Kidney (tissue), 14 donors: ENCODE data around the gene CDC5L. TPM values are rescaled to one million over a fixed set of nuclear protein-coding genes. Genes with fewer than 3 reads are reported as not detected.

ENCODE experiments used
- DNase-seq, 5 donors: peaks; one replicate each; pipeline ENCODE4 v3.0.0-alpha.2; 2013 to 2020
- FAIRE-seq: peaks from 2 replicates; lab custom pipeline; 2012; peaks lifted over from hg19 to GRCh38; lab: Jason Lieb, UNC
- H3K27ac ChIP-seq, 2 donors: one replicate each; pipeline ENCODE4 v1.7.0; 2013; ENCODE audit warnings: low read depth in 2 of 2, low read length in 2 of 2, inconsistent platforms in 1 of 2
- H3K27me3 ChIP-seq: one replicate; pipeline ENCODE4 v1.7.1; 2013; ENCODE audit warnings: low read length, inconsistent platforms; ENCODE audit not compliant: control insufficient read depth, insufficient read depth
- H3K36me3 ChIP-seq, 3 donors: one replicate each; pipeline versions ENCODE4 v1.7.0 to v1.7.1; 2013; ENCODE audit warnings: low read length in 3 of 3, control low read depth in 1 of 3, inconsistent platforms in 1 of 3; ENCODE audit not compliant: insufficient read depth in 3 of 3, control insufficient read depth in 2 of 3
- H3K4me1 ChIP-seq, 3 donors: one replicate each; pipeline versions ENCODE4 v1.7.0 to v1.7.1; 2013; ENCODE audit warnings: low read length in 3 of 3, inconsistent platforms in 1 of 3, low read depth in 1 of 3; ENCODE audit not compliant: control insufficient read depth in 2 of 3, insufficient read depth in 2 of 3
- H3K4me3 ChIP-seq, 3 donors: one replicate each; pipeline versions ENCODE4 v1.7.0 to v1.8.1; 2013; ENCODE audit warnings: low read length in 3 of 3, control low read depth in 1 of 3, inconsistent platforms in 1 of 3
- H3K9ac ChIP-seq, 3 donors: one replicate each; pipeline versions ENCODE4 v1.7.0 to v1.7.1; 2013; ENCODE audit warnings: low read length in 3 of 3, control low read depth in 1 of 3, inconsistent platforms in 1 of 3
- H3K9me3 ChIP-seq, 3 donors: one replicate each; pipeline versions ENCODE4 v1.7.0 to v1.7.1; 2013; ENCODE audit warnings: low read length in 3 of 3, control low read depth in 1 of 3, inconsistent platforms in 1 of 3; ENCODE audit not compliant: control insufficient read depth in 2 of 3, insufficient read depth in 1 of 3
- intact Hi-C: fragments of 100-400 bp; cut with DNase I; formaldehyde crosslinking; loops from one replicate; pipeline ENCODE4 v1.11.1; 2022
- polyA plus RNA-seq: library from polyadenylated mRNA; stranded (reverse); fragments of 350-450 nt; fragmentation: Illumina TruSeq; extraction: RNeasy Lipid Tissue Mini Kit (QIAGEN cat#74804); gene quantifications from one replicate; pipeline ENCODE4 v1.2.3, GENCODE V29; 2014; ENCODE audit warnings: low read depth, low replicate concordance; ENCODE audit not compliant: insufficient read depth
- total RNA-seq: library from RNA; stranded (reverse); fragmentation: NEBNext Ultra II Directional; extraction: Animal tissue kit (Norgen Biotek cat#: 25700); gene quantifications from one replicate; pipeline ENCODE4 v1.2.1, GENCODE V29; 2021
- TF ChIP-seq, protein P1 (sequence below): IDR thresholded peaks from 3 replicates; pipeline ENCODE4 v1.5.1; 2012; ENCODE audit warnings: mild to moderate bottlenecking, moderate library complexity, borderline replicate concordance; ENCODE audit not compliant: insufficient read depth; ENCODE audit errors: extremely low read depth
- donor health status: control.
- donor health status: control.
- donor health status: control.
- donor health status: control.
- donor health status: control.
- donor health status: DM: yes; HTN: yes; CAD: no.
- donor health status: Normal renal cell carcinoma (clear cell type).

The CDC5L gene
- total and polyA plus RNA-seq, 2 donors from 2014 or later: 7.6 to 17.6 TPM

- no peaks in the 10 kb centered on the region for H3K27me3 ChIP-seq
- no peaks in the 10 kb centered on the region for H3K36me3 ChIP-seq
- H3K27ac ChIP-seq: no peak overlapping the region
- FAIRE-seq (no peak), DNase-seq (no peak)
- TF ChIP-seq, protein P1, sequence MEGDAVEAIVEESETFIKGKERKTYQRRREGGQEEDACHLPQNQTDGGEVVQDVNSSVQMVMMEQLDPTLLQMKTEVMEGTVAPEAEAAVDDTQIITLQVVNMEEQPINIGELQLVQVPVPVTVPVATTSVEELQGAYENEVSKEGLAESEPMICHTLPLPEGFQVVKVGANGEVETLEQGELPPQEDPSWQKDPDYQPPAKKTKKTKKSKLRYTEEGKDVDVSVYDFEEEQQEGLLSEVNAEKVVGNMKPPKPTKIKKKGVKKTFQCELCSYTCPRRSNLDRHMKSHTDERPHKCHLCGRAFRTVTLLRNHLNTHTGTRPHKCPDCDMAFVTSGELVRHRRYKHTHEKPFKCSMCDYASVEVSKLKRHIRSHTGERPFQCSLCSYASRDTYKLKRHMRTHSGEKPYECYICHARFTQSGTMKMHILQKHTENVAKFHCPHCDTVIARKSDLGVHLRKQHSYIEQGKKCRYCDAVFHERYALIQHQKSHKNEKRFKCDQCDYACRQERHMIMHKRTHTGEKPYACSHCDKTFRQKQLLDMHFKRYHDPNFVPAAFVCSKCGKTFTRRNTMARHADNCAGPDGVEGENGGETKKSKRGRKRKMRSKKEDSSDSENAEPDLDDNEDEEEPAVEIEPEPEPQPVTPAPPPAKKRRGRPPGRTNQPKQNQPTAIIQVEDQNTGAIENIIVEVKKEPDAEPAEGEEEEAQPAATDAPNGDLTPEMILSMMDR: no peak
- H3K9ac ChIP-seq: no peak overlapping the region
- intact Hi-C loops: no loop called here
- H3K4me3 ChIP-seq: no peak overlapping the region
- H3K4me1 ChIP-seq: no peaks in the 10 kb centered on the region
- no peaks in the 10 kb centered on the region for H3K9me3 ChIP-seq
Measured at GRCh38 chr6:44493593-44493992, 106.1 kb downstream of the CDC5L start.

DNA sequence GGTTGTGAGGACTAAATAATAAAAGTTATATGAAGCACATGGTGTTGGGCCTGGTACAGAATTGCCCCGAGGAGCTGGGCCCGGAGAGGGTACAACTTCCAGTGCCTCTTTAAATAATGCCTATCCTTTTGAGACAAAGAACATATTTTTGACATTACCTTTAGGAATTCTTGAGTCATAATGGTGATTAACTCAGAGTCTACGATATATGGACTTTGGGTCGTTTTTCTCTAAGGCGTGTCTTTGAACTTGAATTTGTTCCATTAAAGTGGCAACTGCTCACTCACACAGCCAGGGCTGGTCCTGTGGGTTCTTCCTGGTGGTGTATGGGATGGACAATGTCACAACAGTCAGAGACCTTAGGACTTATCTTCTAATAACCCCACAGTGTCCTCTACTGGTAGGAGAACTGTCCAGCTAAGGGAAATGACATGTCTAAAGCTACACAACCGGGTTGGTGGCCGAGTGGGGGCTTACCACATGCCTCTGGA lies 106.5 kb downstream of the CDC5L start:
- TF ChIP-seq, protein P1: no peak
- H3K36me3 ChIP-seq: no peaks in the 10 kb centered on the region
- intact Hi-C loops: no loop called here
- H3K9ac ChIP-seq: no peak overlapping the region
- H3K9me3 ChIP-seq: no peaks in the 10 kb centered on the region
- H3K27ac ChIP-seq: no peak overlapping the region
- DNase-seq: no peak
- H3K4me3 ChIP-seq: no peak overlapping the region
- H3K27me3 ChIP-seq: no peaks in the 10 kb centered on the region
- no peaks in the 10 kb centered on the region for H3K4me1 ChIP-seq
- no peak for FAIRE-seq

- TF ChIP-seq, protein P1: no peak
- H3K27ac ChIP-seq: no peak overlapping the region
- no peaks in the 10 kb centered on the region for H3K9me3 ChIP-seq
- intact Hi-C loops: no loop called here
- no peak for DNase-seq
- no peak for FAIRE-seq
- H3K9ac ChIP-seq: no peak overlapping the region
- H3K27me3 ChIP-seq: no peaks in the 10 kb centered on the region
- H3K36me3 ChIP-seq: no peaks in the 10 kb centered on the region
- no peaks in the 10 kb centered on the region for H3K4me1 ChIP-seq
- H3K4me3 ChIP-seq: no peak overlapping the region
Measured at GRCh38 chr6:44495036-44495901, 107.8 kb downstream of the CDC5L start.
